GM12801 (cell line): Measurements from ENCODE around the gene AQP10.

ENCODE experiments used
- TF ChIP-seq, protein P1 (sequence below): IDR thresholded peaks from one replicate; pipeline ENCODE4 v1.5.1; 2011; ENCODE audit warnings: control low read depth; ENCODE audit not compliant: insufficient read length; ENCODE audit errors: extremely low read depth

Gene AQP10

DNA sequence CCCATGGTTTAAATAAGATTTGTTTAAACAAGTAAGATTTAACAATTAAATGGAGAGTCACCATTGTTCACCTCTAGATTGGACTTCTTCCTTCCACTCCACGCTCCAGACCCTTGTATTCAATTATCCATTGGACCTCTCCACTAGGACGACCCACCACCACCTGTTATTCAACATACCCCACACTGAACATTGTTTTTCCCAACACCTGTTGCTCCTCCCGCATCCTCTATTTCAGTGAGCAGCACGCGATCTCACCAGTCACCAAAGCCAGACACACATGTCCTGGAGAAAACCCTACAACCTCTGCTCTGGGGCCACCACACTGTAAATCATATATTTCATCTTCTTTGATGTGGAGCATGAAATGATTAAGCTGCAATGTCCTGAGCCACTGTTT lies 33.1 kb downstream of the AQP10 start:
- TF ChIP-seq, protein P1, sequence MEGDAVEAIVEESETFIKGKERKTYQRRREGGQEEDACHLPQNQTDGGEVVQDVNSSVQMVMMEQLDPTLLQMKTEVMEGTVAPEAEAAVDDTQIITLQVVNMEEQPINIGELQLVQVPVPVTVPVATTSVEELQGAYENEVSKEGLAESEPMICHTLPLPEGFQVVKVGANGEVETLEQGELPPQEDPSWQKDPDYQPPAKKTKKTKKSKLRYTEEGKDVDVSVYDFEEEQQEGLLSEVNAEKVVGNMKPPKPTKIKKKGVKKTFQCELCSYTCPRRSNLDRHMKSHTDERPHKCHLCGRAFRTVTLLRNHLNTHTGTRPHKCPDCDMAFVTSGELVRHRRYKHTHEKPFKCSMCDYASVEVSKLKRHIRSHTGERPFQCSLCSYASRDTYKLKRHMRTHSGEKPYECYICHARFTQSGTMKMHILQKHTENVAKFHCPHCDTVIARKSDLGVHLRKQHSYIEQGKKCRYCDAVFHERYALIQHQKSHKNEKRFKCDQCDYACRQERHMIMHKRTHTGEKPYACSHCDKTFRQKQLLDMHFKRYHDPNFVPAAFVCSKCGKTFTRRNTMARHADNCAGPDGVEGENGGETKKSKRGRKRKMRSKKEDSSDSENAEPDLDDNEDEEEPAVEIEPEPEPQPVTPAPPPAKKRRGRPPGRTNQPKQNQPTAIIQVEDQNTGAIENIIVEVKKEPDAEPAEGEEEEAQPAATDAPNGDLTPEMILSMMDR, result no peak

DNA sequence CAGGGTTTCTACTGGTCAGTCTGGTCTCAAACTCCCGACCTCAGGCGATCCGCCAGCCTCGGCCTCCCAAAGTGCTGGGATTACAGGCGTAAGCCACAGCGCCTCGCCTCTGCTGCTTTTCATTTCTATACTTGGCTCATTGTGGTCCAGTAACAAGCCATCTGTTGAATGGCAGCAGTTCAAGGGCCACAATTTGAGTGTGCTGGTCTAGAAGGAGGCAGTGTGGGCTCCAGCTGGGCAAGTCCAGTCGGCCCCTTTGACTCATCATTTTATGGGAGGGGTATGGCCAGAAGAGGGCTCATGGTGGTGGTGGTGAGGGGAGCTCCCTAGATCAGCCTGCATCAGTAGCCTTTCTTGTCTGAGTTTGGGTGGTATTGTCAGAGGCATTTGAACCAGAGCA lies 37.6 kb downstream of the AQP10 start:
- TF ChIP-seq, protein P1, result no peak

DNA sequence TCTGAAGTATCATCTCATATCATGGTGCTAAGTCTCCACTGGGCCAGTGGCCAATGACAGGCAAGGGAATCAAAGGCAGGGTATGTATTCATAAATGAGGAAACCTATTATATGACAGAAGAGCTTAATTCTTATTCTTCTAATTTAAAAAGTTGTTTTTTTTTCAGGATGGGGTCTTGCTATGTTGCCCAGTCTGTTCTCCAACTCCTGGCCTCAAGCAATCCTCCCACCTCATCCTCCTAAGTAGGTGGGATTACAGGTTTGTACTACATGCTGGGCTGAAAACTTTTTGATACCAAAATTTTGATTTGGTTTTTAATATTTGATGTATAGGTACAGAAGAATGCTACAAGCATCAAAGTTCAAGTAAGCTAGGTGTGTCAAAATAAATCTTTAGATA lies 39.4 kb downstream of the AQP10 start:
- TF ChIP-seq, protein P1, result no peak

DNA sequence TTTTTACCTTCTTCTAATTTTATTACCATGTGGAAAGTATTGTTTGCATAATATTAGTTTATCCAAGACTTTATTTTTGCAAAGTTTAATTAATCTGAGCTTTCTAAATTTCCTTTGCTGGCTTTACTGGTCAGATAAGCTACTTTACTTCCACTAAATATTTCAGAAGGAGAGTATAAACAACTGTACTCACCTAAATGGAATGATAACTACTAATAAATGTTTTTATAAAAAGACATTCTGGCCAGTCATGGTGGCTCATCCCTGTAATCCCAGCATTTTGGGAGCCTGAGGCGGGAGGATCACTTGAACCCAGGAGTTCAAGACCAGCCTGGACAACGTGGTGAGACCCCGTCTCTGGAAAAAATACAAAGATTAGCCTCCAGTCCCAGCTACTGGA lies 40.5 kb downstream of the AQP10 start:
- TF ChIP-seq, protein P1, result no peak

DNA sequence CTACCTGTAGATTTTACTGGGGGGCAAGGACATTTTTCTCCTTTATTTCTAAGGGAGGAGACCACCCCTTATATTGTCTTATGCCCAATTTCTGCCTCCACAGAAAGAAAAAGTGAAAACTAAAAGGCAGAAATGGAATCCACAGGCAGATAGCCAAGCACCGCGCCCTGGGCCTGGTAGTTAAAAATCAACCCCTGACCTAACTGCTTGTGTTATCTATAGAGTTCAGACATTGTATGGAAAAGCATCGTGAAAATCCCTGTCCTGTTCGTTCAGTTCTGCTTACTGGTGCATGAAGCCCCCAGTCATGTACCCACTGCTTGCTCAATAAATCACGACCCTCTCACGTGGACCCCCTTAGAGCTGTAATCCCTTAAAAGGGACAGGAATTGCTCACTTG lies 50.5 kb downstream of the AQP10 start:
- TF ChIP-seq, protein P1, result no peak
